Measurements from ENCODE around the gene BAG5.
A peak's percentile ranks its signal among the peaks of the same experiment; 100 is the strongest.

Gene BAG5

DNA sequence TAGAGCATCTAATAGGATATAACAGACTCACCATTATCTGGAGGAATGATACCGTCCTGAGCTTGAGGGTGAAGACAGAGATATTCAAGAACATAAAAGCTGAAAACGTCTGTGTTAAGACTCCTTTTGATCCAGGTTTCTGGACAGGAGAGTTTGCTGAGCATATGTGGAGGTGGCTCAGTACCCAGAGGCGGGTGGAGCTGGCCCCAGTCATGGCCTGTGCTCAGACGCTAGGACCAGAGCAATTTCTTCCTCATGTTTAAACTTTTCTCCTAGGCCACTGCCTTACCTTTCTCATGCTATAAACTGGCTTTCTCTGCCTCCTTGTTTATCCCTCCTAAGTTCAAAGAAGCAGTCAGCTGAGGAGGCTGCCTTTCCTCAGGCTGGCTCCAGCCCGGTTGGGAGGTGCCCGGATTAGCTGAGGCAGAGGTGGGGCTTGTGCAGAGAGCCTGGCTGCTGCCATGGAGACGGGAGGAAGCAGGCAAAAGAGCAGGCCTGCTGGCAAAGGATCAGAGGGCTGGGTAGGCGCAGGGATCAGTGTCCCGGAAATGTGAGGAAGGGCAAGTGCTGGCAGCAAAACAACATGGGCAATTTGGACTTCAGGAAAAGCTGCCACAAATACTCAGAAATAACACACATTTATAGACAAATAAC, 14.0 kb upstream of the BAG5 start:
- Mint-ChIP-seq H3K4me1 (no peaks in the 10 kb centered on the region), H3K9me3 (no peaks in the 10 kb centered on the region), H3K27me3 (no peaks in the 10 kb centered on the region), H3K4me3 (no peak overlapping the region), H3K27ac (no peak overlapping the region), H3K36me3 (peaks cover 25% of the 10 kb centered on the region)
- no peak for ATAC-seq

DNA sequence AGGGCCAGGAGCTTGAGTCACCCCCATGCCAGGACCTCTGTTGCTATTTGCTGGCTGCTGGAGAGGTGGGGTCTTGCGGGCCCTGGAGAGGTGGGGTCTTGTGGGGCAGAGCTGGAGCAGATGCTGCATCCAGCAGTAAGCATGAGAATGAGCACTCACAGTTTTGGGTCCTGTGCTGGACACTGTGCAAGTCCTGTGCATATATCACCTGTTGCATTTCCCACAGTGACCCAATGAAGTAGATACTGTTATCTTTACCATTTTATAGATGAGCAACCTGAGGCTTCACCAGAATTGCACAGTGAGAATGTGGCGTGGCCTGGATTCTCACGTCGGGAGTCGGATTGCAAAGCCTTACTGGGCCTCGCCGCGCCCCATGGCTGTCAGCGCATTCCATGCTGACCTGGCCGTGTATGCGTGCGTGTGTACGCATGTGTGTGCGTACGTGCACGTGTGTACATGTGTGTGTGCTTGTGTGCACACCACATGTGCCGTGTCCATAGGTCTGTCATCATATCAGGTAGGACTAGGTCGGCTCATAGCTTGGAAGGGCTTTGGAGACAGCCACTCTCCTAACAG, 12.3 kb upstream of the BAG5 start:
- Mint-ChIP-seq H3K36me3 (peaks cover 25% of the 10 kb centered on the region), H3K4me1 (peaks cover 7% of the 10 kb centered on the region), H3K4me3 (no peak overlapping the region), H3K9me3 (no peaks in the 10 kb centered on the region), H3K27me3 (no peaks in the 10 kb centered on the region), H3K27ac (no peak overlapping the region)
- no peak for ATAC-seq

DNA sequence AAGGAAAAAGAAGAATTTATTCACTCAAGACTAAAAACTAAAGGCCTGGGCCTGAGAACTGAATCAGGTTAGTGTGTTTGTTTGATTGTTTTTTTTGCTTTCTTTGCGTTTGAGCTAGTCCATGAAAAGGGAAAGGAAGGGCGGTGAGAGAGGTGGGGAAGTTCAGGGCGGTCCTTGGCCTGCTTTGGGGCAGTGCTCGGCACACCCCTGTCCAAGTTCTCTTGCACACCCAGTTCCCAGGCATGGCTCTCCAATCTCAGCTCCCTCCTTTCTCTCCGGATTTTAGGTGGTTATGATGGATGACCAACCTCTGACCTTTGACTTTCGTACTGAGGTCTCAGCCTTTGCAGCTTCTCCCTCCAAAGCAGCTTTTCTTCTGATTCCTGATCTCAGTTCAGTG, 11.6 kb upstream of the BAG5 start:
- Mint-ChIP-seq H3K4me3 (no peak overlapping the region), H3K27me3 (no peaks in the 10 kb centered on the region), H3K4me1 (peaks cover 11% of the 10 kb centered on the region), H3K9me3 (no peaks in the 10 kb centered on the region), H3K27ac (no peak overlapping the region), H3K36me3 (peaks cover 25% of the 10 kb centered on the region)
- no peak for ATAC-seq

DNA sequence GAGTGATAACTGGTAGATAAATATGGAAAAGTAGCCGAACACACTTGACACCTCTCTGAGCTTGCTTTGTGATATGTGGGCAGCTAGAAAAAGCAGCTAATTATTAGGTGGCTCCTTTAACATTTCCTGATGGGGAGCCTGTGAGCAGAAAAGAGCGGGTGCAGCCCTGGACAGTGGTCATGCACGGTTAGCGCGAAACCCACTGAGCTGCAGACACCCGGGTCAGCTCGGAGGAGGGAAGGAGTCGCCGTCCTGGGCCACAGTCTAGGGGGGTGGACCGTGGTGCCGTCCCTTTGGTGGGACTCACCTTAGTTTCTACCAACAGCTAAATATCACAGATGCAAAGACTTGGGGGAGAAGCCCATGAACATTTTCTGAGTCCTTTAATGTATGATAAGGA, 7.0 kb upstream of the BAG5 start:
- Mint-ChIP-seq H3K9me3 (no peaks in the 10 kb centered on the region), H3K4me3 (no peak overlapping the region), H3K4me1 (peaks cover 30% of the 10 kb centered on the region), H3K27ac (no peak overlapping the region), H3K36me3 (peaks cover 11% of the 10 kb centered on the region), H3K27me3 (no peaks in the 10 kb centered on the region)
- ATAC-seq = no peak

DNA sequence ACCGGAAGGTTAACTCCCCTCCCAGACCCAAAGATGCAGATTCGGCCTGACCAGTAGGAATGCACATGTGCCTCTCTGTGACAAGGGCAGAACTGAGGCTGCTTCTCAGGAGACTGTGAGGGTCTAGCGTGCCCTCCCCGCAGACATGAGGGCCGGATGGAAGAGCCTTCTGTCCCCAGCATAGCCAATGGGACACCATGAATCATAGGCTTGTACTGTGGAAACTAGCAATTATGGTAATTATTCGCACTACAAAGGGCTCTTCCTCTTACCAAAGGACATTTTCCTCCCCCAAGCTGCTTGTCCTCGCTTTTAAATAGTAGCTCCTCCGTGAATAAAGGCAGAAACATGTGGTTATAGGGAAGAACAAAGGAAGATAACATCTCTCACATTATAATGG, 6.5 kb upstream of the BAG5 start:
- peaks cover 32% of the 10 kb centered on the region for H3K4me1 Mint-ChIP-seq
- H3K36me3 Mint-ChIP-seq = peaks cover 7% of the 10 kb centered on the region
- H3K27me3 Mint-ChIP-seq = no peaks in the 10 kb centered on the region
- no peaks in the 10 kb centered on the region for H3K9me3 Mint-ChIP-seq
- no peak for ATAC-seq
- H3K4me3 Mint-ChIP-seq = no peak overlapping the region
- H3K27ac Mint-ChIP-seq = no peak overlapping the region

DNA sequence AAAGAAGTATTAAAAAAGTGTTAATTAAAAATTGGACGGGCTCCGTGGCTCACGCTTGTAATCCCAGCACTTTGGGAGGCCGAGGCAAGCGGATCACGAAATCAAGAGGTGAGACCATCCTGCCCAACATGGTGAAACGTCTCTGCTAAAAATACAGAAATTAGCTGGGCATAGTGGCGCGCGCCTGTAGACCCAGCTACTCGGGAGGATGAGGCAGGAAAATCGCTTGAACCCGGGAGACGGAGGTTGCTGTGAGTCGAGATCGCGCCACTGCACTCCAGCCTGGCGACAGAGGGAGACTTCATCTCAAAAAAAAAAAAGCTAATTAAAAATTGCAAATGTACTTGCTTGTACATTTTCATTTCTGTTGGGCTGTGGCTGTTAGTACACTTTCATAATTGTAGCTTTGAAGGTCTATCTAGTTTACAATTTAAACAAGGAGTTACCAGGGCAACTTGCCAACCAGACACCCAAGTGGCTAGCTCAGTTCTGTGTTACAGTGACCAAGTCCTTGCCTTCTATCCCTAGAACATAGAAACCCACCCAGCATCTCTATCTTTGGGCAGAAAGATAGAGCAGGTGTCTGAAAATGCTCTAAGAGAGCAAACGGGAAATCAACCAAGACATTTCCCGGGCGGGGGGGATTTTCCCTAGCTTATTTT, 1.5 kb upstream of the BAG5 start:
- no peak for ATAC-seq
- peak overlapping the region; percentile 91 for H3K4me3 Mint-ChIP-seq
- peaks cover 59% of the 10 kb centered on the region for H3K4me1 Mint-ChIP-seq
- no peaks in the 10 kb centered on the region for H3K9me3 Mint-ChIP-seq
- H3K36me3 Mint-ChIP-seq = peaks cover 7% of the 10 kb centered on the region
- peak overlapping the region; percentile 94 for H3K27ac Mint-ChIP-seq
- H3K27me3 Mint-ChIP-seq = no peaks in the 10 kb centered on the region

DNA sequence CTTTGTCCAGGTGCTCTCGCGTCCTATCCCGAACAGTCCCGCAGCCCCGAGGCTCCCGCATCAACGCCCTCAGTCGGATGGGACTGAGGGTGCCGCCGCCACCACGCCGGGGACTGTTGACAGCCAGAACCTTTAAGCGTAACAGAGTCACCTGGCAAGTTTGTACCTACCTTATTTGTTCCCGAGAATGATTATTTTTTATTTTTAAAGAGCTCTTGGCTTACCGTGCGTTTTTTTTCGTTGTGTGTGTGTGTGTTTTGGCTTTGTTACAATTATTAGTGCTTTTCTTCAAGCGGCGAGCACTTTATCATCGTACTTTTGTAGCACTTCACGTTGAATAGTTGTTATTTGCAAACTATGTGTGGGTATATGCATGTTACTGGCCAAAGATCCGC, 766 bp upstream of the BAG5 start:
- Mint-ChIP-seq H3K4me3 (peak overlapping the region; percentile 91), H3K4me1 (peaks cover 62% of the 10 kb centered on the region), H3K27me3 (no peaks in the 10 kb centered on the region), H3K27ac (peak overlapping the region; percentile 94), H3K36me3 (peaks cover 7% of the 10 kb centered on the region), H3K9me3 (no peaks in the 10 kb centered on the region)
- no peak for ATAC-seq

DNA sequence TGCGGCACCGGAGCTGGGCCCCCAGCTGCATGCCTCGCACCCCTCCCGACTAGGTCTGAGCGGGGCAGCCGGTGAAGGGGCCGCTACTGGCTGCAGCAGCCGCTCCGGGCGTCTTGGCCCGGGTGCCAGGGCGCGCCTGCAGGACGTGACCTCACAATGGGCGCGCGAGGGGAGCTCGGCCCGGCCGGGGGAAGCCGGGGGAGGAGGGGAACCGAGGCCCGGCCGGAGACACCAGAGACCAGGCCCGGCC, 353 bp downstream of the BAG5 start:
- no peaks in the 10 kb centered on the region for H3K27me3 Mint-ChIP-seq
- ATAC-seq = no peak
- peaks cover 57% of the 10 kb centered on the region for H3K4me1 Mint-ChIP-seq
- H3K4me3 Mint-ChIP-seq = peak overlapping the region; percentile 91
- H3K9me3 Mint-ChIP-seq = no peaks in the 10 kb centered on the region
- peaks cover 7% of the 10 kb centered on the region for H3K36me3 Mint-ChIP-seq
- H3K27ac Mint-ChIP-seq = peak overlapping the region; percentile 94

DNA sequence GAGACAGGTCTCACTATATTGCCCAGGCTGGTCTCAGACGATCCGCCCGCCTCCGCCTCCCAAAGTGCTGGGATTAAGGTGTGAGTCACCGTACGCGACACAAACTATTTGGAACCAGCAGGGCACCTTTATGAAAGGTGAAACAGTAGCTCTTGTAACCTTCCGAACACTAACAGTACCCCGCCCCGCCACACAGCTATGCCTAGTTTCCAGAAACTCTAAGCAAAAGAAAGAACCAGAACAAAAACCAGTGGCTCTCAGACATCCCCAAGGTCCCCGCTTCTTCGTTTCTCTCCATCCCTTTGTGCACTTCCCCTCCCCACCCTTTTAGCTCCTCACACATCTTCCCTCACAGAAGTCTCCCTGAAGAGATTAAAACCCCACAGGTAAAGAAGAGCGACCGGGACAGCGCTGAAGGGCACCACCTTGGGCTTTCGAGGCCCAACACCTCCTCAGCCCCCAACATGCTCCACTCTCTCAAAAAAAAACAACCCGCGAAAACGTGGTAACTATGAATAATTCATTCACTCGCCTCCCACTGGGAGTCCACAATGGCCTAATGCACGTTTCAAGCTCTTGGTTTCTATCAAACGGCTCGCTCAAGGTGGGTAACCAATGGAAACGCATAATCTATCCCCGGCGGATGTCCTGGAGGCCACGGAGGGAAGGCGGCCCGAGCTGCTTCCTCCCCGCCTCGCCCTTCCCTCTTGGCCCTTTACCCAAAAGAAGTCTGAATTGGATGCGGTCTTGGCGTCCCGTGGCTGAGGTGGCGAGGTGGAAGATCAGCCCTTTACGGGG, 877 bp downstream of the BAG5 start:
- ATAC-seq = peak; percentile 43
- H3K4me1 Mint-ChIP-seq = peaks cover 57% of the 10 kb centered on the region
- H3K27ac Mint-ChIP-seq = peak overlapping the region; percentile 94
- peak overlapping the region; percentile 91 for H3K4me3 Mint-ChIP-seq
- H3K9me3 Mint-ChIP-seq = no peaks in the 10 kb centered on the region
- no peaks in the 10 kb centered on the region for H3K27me3 Mint-ChIP-seq
- H3K36me3 Mint-ChIP-seq = peaks cover 7% of the 10 kb centered on the region

GRCh38 chr14:103560691-103561090, 1.8 kb downstream of the BAG5 start:
- ATAC-seq = no peak
- Mint-ChIP-seq H3K27ac (no peak overlapping the region), H3K4me3 (peak overlapping the region; percentile 91), H3K27me3 (no peaks in the 10 kb centered on the region), H3K36me3 (peaks cover 7% of the 10 kb centered on the region), H3K4me1 (peaks cover 54% of the 10 kb centered on the region), H3K9me3 (no peaks in the 10 kb centered on the region)

DNA sequence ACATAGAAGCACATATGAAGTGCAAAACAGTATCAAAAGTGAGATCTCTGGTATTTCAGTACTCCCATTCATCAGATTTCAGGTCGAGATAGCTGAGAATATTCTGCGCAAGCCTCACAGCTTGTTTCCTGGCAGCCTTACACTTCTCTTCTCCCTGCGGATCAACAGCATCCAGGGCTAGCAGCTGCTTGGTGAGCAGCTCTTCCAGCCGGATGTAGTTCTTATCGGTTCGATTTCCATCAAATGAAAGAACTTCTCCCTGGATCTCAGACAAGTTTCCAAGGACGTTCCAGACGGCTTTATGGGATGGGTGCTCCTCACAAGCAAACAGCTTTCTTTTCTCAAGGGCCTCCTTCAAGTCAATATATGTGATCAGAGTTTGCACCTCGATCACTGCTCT, 2.7 kb downstream of the BAG5 start:
- no peaks in the 10 kb centered on the region for H3K9me3 Mint-ChIP-seq
- peaks cover 55% of the 10 kb centered on the region for H3K4me1 Mint-ChIP-seq
- H3K36me3 Mint-ChIP-seq = peaks cover 7% of the 10 kb centered on the region
- H3K27me3 Mint-ChIP-seq = no peaks in the 10 kb centered on the region
- no peak overlapping the region for H3K27ac Mint-ChIP-seq
- H3K4me3 Mint-ChIP-seq = no peak overlapping the region
- no peak for ATAC-seq

- ATAC-seq = no peak
- no peaks in the 10 kb centered on the region for H3K9me3 Mint-ChIP-seq
- H3K4me3 Mint-ChIP-seq = no peak overlapping the region
- H3K27me3 Mint-ChIP-seq = no peaks in the 10 kb centered on the region
- H3K27ac Mint-ChIP-seq = no peak overlapping the region
- H3K36me3 Mint-ChIP-seq = peaks cover 7% of the 10 kb centered on the region
- H3K4me1 Mint-ChIP-seq = peaks cover 46% of the 10 kb centered on the region
These were observed 4.2 kb downstream of the BAG5 start for GRCh38 chr14:103558071-103558882.

GRCh38 chr14:103556946-103557758, 5.3 kb downstream of the BAG5 start:
- H3K27me3 Mint-ChIP-seq = no peaks in the 10 kb centered on the region
- ATAC-seq = no peak
- no peak overlapping the region for H3K27ac Mint-ChIP-seq
- H3K9me3 Mint-ChIP-seq = no peaks in the 10 kb centered on the region
- H3K4me1 Mint-ChIP-seq = peaks cover 43% of the 10 kb centered on the region
- H3K4me3 Mint-ChIP-seq = no peak overlapping the region
- H3K36me3 Mint-ChIP-seq = peaks cover 16% of the 10 kb centered on the region

- Mint-ChIP-seq H3K4me3 (no peak overlapping the region), H3K4me1 (peaks cover 36% of the 10 kb centered on the region), H3K36me3 (peaks cover 16% of the 10 kb centered on the region), H3K27ac (no peak overlapping the region), H3K9me3 (no peaks in the 10 kb centered on the region), H3K27me3 (no peaks in the 10 kb centered on the region)
- no peak for ATAC-seq
These were observed 6.7 kb downstream of the BAG5 start for GRCh38 chr14:103555559-103556337.

All from stimulated activated memory B cell treated with anti-CD40 and anti-IgM and Interleukin-4, amounts not matched to agents 10 μg/mL and 1 μg/mL and 100 μg/mL, for 72 hours (primary cell).